GM20000 (cell line): ENCODE data around the gene MICALL2.

ENCODE experiments used
- DNase-seq: peaks from one replicate; pipeline ENCODE4 v3.0.0; 2012; ENCODE audit warnings: low spot score
- CTCF ChIP-seq: IDR thresholded peaks from 2 replicates; pipeline ENCODE4 v1.5.1; 2012; ENCODE audit warnings: mild to moderate bottlenecking, control low read depth; ENCODE audit errors: extremely low read depth, missing control alignments

Gene MICALL2

DNA sequence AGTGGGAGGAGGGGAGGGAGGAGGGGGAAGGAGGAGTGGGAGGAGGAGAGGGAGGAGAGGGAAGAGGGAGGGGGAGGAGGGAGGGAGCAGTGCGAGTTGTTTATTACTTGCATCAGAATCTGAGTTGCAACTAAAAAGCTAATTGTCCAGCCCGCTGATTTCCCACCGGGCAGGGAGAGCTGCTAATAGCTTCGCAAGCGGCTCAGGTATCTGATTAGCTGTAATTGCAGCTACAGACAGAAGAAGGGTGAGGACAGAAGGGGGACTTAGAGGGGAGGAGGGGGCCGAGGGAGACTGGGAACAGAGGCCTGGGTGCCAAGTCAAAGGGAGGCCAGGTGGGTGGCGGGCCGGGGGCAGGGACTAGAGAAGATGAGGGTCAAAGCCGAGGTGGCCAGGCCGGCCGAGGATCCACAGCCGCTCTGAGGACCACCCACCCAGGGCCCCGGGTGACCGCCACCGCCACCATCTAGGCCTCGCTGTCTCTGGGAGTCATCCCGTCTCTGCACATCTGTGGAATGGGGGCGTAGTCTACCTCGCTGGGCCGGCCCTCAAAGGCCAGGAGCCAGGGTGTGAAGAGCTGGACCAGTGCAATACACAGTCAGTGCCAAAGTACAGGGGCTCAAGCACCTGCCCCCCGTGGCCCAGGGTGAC is 54.2 kb downstream of the MICALL2 start:
- no peak for DNase-seq
- no peak for TF ChIP-seq CTCF

GRCh38 chr7:1404460-1404809 is 54.8 kb downstream of the MICALL2 start:
- no peak for TF ChIP-seq CTCF
- DNase-seq, result no peak

- no peak for TF ChIP-seq CTCF
- no peak for DNase-seq
These were observed 55.4 kb downstream of the MICALL2 start for GRCh38 chr7:1403638-1404459.

DNA sequence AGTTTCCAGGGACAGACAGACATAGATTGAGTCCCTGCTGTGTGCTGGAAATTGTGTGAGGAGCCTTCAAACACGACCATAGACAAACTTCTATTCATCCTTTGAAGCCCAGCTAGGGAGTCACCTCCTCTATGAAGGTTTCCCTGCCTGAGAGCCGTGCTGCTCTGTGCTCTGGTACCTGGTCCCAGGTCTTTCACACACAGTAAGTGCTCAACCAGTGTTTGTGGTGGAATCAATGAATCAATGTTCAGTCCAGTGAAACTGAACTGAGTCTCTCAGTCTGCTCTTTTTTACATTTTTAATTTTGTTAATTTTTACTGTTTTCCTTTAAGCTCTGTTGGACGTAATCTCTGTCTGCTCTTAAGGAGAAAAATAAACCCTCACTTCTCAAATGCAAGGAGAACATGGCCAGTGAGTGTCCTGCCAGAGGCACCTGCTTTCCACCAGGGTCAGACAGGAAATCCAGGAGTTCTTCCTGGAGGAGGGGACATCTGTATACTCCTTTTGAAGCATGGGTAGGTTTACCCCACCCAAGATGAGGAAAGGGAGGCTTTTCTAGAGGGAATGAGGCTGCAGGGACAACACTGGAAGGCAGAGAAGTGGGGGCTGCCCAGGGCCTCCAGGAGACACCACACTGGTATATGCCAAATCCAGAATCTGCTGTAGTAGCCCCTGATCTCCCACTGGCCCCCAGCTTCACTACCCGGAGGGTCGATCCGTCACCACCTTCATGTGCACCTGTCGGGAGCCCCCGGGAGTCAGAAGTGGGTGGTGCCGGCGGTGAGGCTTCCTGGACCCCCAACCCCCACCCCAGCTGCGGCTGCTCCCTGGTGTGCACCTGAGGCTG is 56.3 kb downstream of the MICALL2 start:
- no peak for DNase-seq
- TF ChIP-seq CTCF, result no peak

GRCh38 chr7:1402110-1402790 is 57.0 kb downstream of the MICALL2 start:
- TF ChIP-seq CTCF, result no peak
- DNase-seq, result no peak

DNA sequence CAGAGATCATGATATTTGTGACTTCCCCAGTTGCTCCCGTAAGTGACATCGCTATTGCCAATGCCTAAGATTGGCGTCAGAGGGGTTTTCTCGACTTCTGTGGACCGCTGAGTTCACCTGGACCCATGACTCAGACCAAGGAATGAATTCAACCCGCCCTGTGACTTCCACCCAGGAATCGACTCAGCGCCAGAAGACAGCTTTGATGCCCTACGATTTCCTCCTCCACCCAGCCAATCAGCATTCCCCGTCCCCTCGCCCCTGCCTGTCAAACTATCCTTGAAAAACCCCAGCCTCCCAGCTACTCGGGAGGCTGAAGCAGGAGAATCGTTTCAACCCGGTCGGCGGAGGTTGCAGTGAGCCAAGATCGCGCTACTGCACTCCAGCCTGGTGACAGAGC is 58.3 kb downstream of the MICALL2 start:
- no peak for TF ChIP-seq CTCF
- no peak for DNase-seq

- no peak for TF ChIP-seq CTCF
- DNase-seq, result no peak
These were observed 58.9 kb downstream of the MICALL2 start for GRCh38 chr7:1400371-1400770.
